Activated naive CD8-positive, alpha-beta T cell treated with anti-CD3 and anti-CD28 coated beads, Interleukin-2, amount 50 U/mL, for 16 hours (primary cell): ENCODE results near the gene IMMP2L.

Experiments used
- DNase-seq: peaks from one replicate; pipeline ENCODE4 v3.0.0-alpha.2; 2020; ENCODE audit warnings: low read depth, low spot score

The IMMP2L gene

DNA sequence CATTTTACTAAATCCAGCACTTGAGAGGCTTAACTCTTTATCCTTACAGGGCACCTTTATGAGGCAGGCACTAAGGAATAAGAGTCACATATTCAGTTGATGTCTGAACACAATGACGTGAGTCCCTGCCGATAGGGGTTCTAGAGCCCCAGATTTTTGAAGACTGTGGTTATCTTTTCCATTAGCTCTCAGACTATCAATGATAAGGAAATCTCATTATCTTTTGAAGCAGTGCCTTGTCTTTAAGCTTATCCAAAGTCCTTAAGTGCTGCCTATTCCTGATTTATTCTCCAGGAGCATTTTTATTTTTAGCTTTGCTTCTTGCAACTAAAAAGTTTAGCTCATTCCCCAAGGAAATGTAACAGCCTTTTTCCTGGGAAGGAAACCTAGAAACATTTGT lies 915.5 kb downstream of the IMMP2L start:
- no peak for DNase-seq

DNA sequence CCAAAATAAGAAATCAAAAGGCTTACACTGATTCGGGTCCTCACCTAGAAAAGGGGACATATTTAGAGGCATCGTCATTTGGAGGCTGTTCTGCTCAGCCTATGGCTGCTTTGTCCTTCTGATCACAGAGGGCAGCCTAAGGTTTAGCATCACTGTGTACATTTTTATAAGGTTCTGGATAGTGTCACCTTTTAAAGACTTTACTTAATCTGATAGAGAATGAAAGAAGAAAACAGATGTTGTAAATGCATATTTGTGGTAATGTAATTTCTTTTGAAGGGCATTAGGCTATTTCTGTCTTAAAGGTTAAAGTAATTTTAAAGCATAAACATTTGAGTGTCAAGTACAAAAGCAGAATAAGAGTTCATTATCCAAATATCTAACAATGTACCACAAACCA lies 916.7 kb downstream of the IMMP2L start:
- no peak for DNase-seq

DNA sequence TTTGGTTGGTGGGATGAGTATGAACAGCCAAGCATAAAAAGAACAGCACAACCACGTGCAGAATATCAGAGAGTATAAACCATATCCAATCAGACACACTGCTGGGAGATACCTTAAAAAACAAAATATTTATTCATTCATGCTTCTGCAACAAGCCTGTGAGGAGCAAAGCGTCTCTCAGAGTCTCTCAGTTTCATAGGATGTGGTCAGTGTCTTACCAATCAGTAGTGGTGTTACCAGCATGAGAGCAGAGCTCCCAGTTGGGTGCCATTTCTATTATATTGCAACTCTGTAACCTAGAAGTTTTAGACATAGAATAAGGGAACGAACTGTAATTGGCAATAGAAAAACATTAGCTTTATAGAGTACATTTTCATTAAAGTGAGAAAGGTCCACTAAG lies 917.2 kb downstream of the IMMP2L start:
- no peak for DNase-seq

DNA sequence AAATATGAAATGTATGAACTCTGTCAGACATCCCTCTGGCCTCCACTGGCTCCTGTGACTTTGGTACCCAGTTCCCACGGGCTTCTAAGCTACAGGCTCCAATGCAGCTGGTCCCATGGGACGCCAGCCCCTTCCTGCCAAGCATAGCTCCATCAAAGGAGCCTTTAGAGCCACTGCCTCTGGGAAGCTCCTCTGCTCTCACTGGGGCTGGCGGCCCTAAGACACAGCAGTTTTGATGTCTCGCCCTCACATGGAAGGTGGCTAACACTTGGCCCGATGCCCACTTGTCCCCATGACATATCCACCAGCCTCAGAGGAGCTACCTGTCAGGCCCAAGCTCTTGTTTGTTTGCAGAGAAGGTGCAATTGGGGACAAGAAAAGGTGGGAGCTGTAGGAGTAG lies 925.0 kb downstream of the IMMP2L start:
- no peak for DNase-seq

DNA sequence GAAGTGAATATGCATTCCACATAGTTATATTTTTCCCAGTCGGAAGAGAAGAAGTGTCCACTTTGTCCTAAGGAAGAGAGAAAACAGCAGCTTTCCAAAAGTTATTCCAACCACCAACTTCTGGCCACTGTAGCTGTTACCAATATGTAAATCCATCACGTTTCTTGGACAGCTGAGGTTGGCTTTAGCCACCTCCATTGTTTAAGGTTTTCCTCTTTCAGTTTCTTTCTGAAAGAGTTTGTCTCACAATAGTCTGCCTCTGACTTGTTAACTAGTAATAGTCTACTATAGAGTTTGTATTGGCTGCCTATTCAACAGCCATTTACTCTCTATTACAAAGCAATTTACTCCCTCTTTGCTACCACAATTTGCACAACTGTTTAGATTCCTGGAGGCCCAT lies 929.0 kb downstream of the IMMP2L start:
- no peak for DNase-seq

DNA sequence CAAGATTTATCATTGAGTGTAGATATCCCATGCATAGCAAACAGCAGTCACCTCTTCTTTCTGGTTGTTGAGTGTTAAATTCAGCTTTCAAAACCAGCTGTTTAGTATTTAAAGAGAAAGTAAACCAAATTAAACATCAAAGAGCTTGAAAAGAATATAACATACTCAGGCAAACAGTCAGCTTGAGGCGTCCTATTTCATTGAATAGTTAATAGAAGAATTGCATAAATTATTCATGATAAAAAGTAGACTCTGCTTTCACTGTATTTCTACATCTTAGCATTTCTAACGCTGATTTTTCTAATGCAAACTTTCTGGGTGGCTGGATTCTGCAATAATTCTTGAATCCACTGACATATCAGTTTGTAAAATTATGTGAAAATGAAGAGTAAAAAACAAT lies 935.9 kb downstream of the IMMP2L start:
- no peak for DNase-seq

DNA sequence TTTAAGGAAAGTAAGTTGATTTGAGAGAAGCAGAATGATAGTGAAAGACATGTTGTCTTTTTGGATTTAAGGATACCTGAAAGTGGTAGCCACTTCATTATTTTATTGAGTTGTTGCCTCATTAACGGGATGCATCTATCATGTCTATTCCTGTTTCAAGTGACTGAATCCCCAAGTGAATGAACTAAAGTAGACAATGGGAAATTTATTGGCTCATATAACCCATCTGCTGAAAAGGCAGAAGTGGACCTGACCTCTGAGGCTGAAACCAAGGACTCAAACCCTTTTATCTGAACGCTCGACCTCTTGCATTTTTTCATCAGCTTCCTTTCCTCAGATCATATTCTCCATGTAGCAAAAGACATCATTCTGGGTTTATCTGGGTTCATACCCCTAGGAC lies 937.0 kb downstream of the IMMP2L start:
- DNase-seq = no peak

DNA sequence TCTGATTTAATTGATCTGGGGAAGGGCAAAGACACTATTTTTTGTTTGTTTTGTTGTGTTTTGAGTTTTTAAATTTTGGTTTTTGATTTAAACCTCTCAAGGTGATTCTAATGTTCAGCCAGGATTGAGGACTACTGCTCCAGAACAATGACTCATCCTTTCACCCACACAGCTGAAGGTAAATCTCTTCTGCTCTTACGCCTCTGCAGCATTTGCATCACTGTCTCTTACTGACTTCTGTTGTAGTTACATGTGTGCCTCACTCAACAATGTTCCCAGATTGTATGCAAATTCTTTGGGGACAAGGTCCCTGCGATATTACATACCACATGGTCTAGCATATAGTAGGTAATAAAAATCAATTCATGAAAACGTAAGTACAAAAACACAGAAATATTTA lies 938.9 kb downstream of the IMMP2L start:
- DNase-seq = no peak

DNA sequence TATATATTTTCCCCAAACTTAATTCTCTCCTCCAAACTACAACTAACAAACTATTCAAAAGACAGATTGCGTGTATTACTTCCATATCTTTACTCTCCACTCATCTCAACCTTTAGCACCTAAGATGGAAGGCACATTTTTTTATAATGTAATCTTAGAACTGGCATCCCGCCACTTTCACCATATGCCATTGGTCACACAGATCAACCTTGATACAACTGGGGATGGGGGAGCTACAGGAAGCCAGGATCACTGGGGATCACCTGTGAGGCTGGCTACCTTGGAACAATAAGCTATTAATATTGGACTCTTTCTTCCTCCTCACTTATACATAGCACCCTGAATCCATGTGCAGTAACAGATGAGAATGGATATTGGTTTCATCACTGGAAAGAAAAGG lies 941.0 kb downstream of the IMMP2L start:
- DNase-seq = no peak

DNA sequence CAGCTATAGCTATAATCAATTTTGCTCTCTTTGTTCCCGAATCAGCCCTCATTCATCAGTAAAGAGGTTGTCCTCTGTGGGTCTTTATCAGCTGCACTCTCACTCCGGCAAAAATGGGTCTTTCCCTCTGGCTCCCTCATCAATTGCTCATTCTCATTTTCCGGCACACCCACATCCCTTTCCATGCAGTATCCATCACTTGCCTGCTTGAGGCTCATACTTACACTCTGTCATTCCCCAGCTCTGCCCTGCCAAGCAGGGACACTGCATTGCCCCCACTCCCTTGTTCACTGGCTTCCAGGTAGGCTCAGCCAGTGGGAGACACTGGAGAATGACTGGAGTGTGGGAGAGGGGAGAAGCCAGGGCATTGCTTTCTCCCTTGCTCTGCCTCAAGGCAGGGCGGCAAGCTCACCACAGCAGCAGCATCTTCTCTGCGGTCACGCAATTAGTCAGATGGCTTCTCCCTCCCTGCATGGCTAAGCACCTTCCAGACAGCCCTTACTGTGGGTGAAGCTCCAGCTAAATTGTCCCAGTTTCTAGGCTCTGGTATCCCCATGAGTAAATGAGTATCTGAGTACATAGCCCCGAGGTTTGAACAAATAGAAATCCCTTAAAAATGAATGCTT lies 942.1 kb downstream of the IMMP2L start:
- DNase-seq = no peak
